AML-193 (cell line): Measurements from ENCODE around the gene ABL1.

Experiments
- DNase-seq, 2 experiments: peaks; one replicate each; lab custom pipeline; 2025; lab: John Stamatoyannopoulos, UW

The ABL1 gene

GRCh38 chr9:130849356-130849755, 14.3 kb downstream of the ABL1 start:
- DNase-seq = no peak

DNA sequence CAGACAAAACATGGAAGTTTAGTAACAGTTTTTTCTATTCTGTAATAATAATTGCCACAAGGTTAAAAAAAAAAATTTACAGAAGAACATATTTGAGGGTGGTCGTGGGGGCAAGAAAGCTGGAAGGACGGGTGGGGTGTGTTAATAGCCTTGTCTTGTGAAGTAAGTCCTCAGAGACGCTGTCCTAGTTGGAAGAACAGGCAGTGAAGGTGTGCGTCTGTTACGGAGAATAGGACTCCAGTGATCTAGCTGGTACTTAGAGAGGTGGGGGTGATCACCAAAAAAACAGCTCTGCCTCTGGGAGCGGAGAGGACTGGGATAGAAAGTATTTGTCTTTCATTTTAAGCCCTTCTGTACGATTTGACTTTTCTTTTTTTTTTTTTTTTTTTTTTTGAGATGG, 17.7 kb downstream of the ABL1 start:
- DNase-seq = no peak

DNA sequence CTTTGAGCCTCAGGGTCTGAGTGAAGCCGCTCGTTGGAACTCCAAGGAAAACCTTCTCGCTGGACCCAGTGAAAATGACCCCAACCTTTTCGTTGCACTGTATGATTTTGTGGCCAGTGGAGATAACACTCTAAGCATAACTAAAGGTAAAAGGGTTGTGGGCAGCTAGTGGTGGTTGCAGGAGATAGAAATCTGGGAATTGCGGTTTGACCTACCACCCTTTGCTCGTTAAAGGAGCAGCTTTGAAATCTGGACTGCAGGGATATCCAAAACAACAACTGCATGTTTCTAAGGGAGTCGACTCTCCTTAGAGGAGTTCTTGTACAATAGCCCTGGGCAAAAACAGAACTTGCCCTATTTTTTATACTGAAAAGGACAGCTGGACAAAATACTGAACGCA, 19.0 kb downstream of the ABL1 start:
- no peak for DNase-seq

DNA sequence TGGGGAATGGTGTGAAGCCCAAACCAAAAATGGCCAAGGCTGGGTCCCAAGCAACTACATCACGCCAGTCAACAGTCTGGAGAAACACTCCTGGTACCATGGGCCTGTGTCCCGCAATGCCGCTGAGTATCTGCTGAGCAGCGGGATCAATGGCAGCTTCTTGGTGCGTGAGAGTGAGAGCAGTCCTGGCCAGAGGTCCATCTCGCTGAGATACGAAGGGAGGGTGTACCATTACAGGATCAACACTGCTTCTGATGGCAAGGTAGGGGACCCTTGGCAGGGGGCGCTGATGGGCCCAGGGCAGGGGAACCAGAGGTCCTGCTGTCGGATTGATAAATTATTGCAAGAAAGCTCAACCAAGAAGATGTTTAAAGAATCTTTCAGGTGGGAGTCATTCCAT, 19.8 kb downstream of the ABL1 start:
- DNase-seq = no peak

- DNase-seq = no peak
These were observed 21.4 kb downstream of the ABL1 start for GRCh38 chr9:130856474-130856873.

- DNase-seq = no peak
These were observed 23.0 kb downstream of the ABL1 start for GRCh38 chr9:130857864-130858738.

- DNase-seq = no peak
These were observed 24.0 kb downstream of the ABL1 start for GRCh38 chr9:130858739-130859705.

DNA sequence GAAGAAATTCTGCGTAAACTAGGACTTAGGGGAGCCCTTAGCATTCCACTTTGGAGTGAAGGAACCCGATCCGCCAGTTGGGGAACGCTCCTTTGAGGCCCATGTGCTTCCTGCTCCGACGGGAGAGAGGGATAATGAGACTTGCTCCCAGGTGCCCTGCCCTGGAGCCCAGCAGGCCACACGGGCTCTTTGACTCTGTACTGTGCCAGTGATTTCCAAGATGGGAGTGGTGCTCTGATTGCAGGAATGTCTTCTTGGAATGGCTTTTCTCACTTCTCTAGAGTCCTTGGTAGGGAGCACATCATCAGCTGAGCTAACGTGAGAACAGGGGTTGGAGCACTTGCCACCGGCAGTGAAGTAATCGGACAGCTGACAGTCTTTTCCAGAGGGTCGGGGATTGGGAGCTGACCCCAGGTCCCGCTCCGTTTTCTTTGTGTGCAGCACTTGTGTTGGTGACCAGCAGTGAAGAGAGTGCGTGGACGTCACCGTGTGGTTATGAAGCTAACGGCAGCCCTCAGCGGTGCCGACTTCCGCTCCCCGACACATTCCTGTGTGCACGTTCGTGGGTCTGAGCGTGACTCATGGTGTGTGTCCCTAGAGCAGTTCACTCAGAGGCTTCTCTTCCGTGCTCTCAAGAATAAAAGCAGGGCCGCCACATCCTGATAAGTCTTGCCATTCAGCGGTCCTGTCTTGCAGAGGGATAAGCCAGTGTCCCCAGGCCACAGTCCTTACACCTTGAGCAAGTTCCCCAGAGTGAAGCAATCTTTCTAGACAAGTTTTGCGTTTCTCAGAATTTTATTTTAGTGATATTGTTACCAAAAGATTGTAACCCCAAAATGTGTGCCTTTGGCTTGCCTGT, 25.6 kb downstream of the ABL1 start:
- DNase-seq = no peak

- no peak for DNase-seq
These were observed 26.5 kb downstream of the ABL1 start for GRCh38 chr9:130861372-130862180.

GRCh38 chr9:130862217-130862616, 27.2 kb downstream of the ABL1 start:
- no peak for DNase-seq

GRCh38 chr9:130862747-130863146, 27.7 kb downstream of the ABL1 start:
- DNase-seq = no peak

DNA sequence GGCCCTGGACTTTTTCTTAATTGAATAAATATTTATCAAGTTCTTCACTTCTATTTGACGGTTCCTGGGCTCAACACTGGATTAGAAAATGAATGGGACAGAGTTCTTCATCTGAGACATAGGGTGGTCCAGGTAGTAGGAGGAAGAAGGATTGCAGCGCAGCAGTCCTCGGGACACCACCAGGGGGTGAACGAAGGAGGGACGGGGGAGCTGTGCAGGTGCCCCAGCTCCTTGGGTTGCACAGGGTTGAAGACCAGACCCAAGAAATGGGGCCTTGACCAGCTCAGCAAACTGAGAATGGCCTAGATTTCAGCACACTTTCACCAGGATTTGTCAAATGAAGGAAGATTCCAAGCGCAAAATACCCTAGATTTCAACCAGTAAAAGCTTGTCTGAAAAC, 29.5 kb downstream of the ABL1 start:
- DNase-seq = no peak

- no peak for DNase-seq
These were observed 30.9 kb downstream of the ABL1 start for GRCh38 chr9:130865921-130866320.

GRCh38 chr9:130866474-130866965, 31.5 kb downstream of the ABL1 start:
- DNase-seq = peak; percentile 70 to 80

- no peak for DNase-seq
These were observed 32.5 kb downstream of the ABL1 start for GRCh38 chr9:130867556-130867955.

GRCh38 chr9:130868230-130868629, 33.2 kb downstream of the ABL1 start:
- DNase-seq = no peak

DNA sequence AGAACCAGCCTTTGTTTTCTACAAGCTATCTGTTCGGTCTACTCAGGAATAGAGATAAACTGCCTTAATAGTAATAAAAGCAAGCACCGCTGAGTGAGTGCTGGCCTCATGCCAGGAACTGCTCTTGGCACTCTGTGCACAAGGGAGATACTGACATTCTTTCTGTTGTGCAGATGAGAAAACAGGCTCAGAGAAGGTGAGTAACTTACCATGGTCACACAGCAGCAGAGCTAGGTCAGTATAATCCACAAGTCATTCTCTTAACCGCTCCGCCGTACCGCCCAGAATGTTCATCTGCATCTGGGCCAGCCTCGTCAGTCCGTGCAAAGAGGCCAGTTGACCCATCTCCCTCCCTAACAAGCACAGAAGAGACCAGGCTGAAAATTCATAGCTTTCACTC, 34.2 kb downstream of the ABL1 start:
- no peak for DNase-seq

DNA sequence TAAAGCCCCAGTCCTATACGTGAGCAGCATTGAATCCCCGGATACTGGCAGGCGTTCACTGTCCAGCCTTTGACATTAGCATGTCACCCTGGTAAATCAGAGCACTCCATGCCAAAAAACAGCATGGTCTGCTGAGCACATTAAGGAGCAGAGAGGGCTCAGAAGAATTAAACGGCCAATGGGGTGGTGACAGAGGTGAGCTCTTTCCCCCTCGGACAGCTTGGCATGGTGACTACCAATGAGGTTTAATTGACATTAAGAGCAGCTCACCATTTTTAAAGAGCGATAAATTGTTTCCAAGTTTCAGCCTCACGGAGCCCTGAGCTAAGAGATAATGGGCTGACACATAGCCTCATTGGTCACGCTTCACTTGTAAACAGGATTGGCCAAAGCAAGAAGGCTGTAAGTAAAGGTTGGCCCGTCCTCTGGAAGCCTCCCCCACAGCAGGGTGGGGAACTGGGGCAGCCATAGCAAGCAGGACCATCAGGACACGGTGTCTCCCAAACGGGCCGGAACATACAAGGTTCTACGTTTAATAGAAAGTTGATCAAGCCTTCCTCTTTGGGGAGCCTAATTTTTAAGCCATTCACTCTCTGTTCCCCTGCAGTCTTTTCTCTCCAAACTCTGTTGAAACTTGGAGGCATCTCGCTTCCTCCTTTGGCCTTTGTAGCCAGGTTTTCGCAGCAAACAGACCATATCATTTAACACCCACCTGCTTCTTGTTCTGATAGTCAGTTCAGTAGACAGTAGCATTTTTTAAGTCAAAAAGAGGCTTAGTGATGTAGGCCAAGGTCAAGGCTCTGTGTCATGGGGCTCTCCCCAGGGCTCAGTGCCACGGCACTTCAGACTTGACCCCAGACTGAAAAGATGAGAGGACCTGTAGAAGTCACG, 35.7 kb downstream of the ABL1 start:
- no peak for DNase-seq

- DNase-seq = no peak
These were observed 36.5 kb downstream of the ABL1 start for GRCh38 chr9:130871395-130872062.
